Neuronal stem cell (in vitro differentiated cells): ENCODE results near the gene CELSR2.

Source experiments
- DNase-seq: peaks from one replicate; pipeline ENCODE4 v3.0.0-alpha.2; 2013; ENCODE audit warnings: low spot score
- H2AFZ ChIP-seq: one replicate; pipeline ENCODE4 v1.6.1; 2013; ENCODE audit warnings: mild to moderate bottlenecking, low read length, inconsistent platforms
- H2AK5ac ChIP-seq: 2 replicates; pipeline ENCODE4 v1.6.1; 2013; ENCODE audit warnings: low read depth, mild to moderate bottlenecking, inconsistent platforms, low read length, moderate library complexity, mixed read lengths
- H2BK120ac ChIP-seq: 2 replicates; pipeline ENCODE4 v1.6.1; 2013; ENCODE audit warnings: low read depth, mild to moderate bottlenecking, inconsistent platforms, low read length, moderate library complexity, mixed read lengths
- H2BK12ac ChIP-seq: one replicate; pipeline ENCODE4 v1.6.1; 2013; ENCODE audit warnings: low read length, inconsistent platforms
- H2BK15ac ChIP-seq: 2 replicates; pipeline ENCODE4 v1.6.1; 2013; ENCODE audit warnings: mild to moderate bottlenecking, low read length, inconsistent platforms, mixed read lengths
- H2BK5ac ChIP-seq: one replicate; pipeline ENCODE4 v1.6.1; 2013; ENCODE audit warnings: inconsistent platforms, mild to moderate bottlenecking, low read length, moderate library complexity
- H3K14ac ChIP-seq: one replicate; pipeline ENCODE4 v1.6.1; 2013; ENCODE audit warnings: low read length, inconsistent platforms
- H3K18ac ChIP-seq: 2 replicates; pipeline ENCODE4 v1.6.1; 2013; ENCODE audit warnings: low read length, inconsistent platforms
- H3K23ac ChIP-seq: 2 replicates; pipeline ENCODE4 v1.6.1; 2013; ENCODE audit warnings: low read depth, mild to moderate bottlenecking, mixed read lengths, low read length, inconsistent platforms; ENCODE audit not compliant: poor library complexity
- H3K27ac ChIP-seq: replicated peaks from 3 replicates; pipeline ENCODE4 v1.5.1; 2013; ENCODE audit warnings: low read length, inconsistent platforms
- H3K27me3 ChIP-seq, 3 experiments: 2 replicates each; pipeline ENCODE4 v1.6.1; 2013; ENCODE audit warnings: low read length in 3 of 3, mild to moderate bottlenecking in 2 of 3, inconsistent platforms in 1 of 3, low read depth in 1 of 3, mixed read lengths in 1 of 3, moderate library complexity in 1 of 3; ENCODE audit not compliant: control insufficient read depth in 3 of 3, insufficient read depth in 3 of 3
- H3K36me3 ChIP-seq, 2 donors: replicated peaks in 1 of 2; 2 replicates each; pipeline ENCODE4 v1.6.1; 2013; ENCODE audit warnings: low read length in 2 of 2; ENCODE audit not compliant: control insufficient read depth in 2 of 2, insufficient read depth in 2 of 2
- H3K4ac ChIP-seq: 2 replicates; pipeline ENCODE4 v1.6.1; 2013; ENCODE audit warnings: inconsistent platforms, mild to moderate bottlenecking, low read length, moderate library complexity
- H3K4me1 ChIP-seq, 2 donors: 1 replicate in 1 of 2; 2 replicates in 1 of 2; pipeline ENCODE4 v1.6.1; 2013; ENCODE audit warnings: low read length in 2 of 2, low read depth in 1 of 2; ENCODE audit not compliant: control insufficient read depth in 2 of 2, insufficient read depth in 1 of 2
- H3K4me2 ChIP-seq: one replicate; pipeline ENCODE4 v1.6.1; 2013; ENCODE audit warnings: mild to moderate bottlenecking, low read length, inconsistent platforms; ENCODE audit not compliant: insufficient read depth, poor library complexity, severe bottlenecking
- H3K4me3 ChIP-seq, 2 donors: 2 replicates each; pipeline ENCODE4 v1.5.1; 2013; ENCODE audit warnings: low read length in 2 of 2, mild to moderate bottlenecking in 2 of 2, inconsistent platforms in 1 of 2, moderate library complexity in 1 of 2
- H3K79me1 ChIP-seq: one replicate; pipeline ENCODE4 v1.6.1; 2013; ENCODE audit warnings: low read depth, mild to moderate bottlenecking, inconsistent platforms, low read length, moderate library complexity
- H3K9ac ChIP-seq: one replicate; pipeline ENCODE4 v1.6.1; 2013; ENCODE audit warnings: mild to moderate bottlenecking, low read depth, low read length, inconsistent platforms; ENCODE audit not compliant: poor library complexity
- H3K9me3 ChIP-seq, 2 donors: replicated peaks in 1 of 2; 2 replicates each; pipeline versions ENCODE3 to v1.6.1; 2013; ENCODE audit warnings: low read length in 2 of 2, mild to moderate bottlenecking in 2 of 2, inconsistent platforms in 1 of 2, low read depth in 1 of 2, mixed read lengths in 1 of 2, moderate library complexity in 1 of 2; ENCODE audit not compliant: control insufficient read depth in 2 of 2, insufficient read depth in 1 of 2
- H4K8ac ChIP-seq: one replicate; pipeline ENCODE4 v1.6.1; 2013; ENCODE audit warnings: low read depth, mild to moderate bottlenecking, inconsistent platforms, low read length, moderate library complexity
- H4K91ac ChIP-seq: one replicate; pipeline ENCODE4 v1.6.1; 2013; ENCODE audit warnings: low read length, low read depth, mild to moderate bottlenecking, inconsistent platforms; ENCODE audit not compliant: poor library complexity
- whole genome bisulfite sequencing, 2 donors: extraction: QIAGEN DNeasy Blood & Tissue Kit; methylation state at CpG; one replicate each; pipeline ENCODE4 v1.1.7; 2013; ENCODE audit warnings: missing lambda C conversion rate in 2 of 2, mixed read lengths in 1 of 2; ENCODE audit not compliant: insufficient read length in 2 of 2, insufficient replicate concordance in 1 of 2; ENCODE audit errors: extremely low coverage in 2 of 2; 5-methylcytosine and 5-hydroxymethylcytosine counted together

CELSR2 gene

DNA sequence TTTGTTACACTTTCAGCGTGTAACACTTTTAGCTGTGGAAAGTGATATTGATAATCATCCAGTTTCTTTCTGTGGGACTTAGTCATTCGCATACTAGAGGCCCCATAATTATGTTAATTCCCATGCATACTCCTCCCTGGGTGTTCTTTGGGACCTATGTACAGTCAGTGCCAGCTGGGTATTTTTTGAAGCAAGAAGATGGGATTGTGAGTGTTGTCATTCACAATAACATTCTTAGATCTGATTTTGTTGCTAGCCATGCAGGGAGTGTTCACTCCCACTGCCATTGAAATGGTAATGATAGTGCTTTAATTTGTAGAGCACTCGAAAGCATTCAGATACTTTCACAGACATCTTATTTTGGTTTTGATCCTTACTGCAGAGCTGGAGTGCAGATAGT is 24.0 kb upstream of the CELSR2 start:
- Histone ChIP-seq H3K27me3 (no peaks in the 10 kb centered on the region), H3K36me3 (peaks cover 0 to 75% of the 10 kb centered on the region in 2 donors), H4K91ac (no peak overlapping the region), H3K27ac (no peak overlapping the region), H3K4ac (no peak overlapping the region), H2BK15ac (no peak overlapping the region), H2AK5ac (no peak overlapping the region), H3K9me3 (peaks cover 0 to 15% of the 10 kb centered on the region in 2 donors), H3K9ac (no peak overlapping the region), H2BK5ac (no peak overlapping the region), H3K4me3 (no peak overlapping the region), H3K14ac (no peak overlapping the region), H3K18ac (no peak overlapping the region), H3K23ac (no peak overlapping the region), H4K8ac (no peak overlapping the region), H2BK12ac (no peak overlapping the region), H3K4me1 (peaks cover 11 to 30% of the 10 kb centered on the region in 2 donors), H2BK120ac (no peak overlapping the region), H3K79me1 (no peaks in the 10 kb centered on the region), H3K4me2 (no peak overlapping the region), H2AFZ (no peak overlapping the region)
- DNase-seq, result no peak
- WGBS, 2 donors, result no CpG with 5 or more reads among the region's 3 CpGs

DNA sequence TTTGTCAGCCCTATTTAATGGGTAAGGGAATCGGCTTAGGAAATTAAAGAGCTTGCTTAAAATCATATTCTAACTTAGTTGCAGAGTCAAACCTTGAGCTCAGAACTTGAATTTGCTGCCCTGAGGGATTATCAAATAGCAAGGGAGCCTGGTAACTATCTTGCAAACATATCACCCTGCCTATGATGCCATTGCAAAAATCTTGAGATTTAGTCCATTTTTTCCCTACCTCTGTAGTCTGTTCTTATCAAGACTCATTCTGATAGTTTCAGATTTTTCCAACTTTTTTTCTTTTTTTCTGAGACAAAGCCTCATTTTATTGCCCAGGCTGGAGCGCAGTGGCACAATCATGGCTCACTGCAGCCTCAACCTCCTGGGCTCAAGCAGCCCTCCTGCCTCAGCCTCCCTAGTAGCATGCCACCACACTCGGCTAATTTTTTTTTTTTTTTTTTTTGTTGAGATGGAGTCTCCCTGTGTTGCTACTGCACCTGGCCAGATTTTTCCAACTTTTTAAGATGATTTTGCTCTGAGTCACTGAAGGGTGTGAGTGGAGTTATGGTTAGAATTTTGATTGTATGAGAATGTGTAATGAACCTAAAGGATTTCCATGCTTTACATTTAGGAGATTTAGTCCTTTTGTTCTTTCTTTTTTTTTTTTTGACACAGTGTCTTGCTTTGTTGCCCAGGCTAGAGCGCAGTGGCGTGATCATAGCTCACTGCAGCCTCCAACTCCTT is 23.5 kb upstream of the CELSR2 start:
- Histone ChIP-seq H3K4me1 (peaks cover 16 to 35% of the 10 kb centered on the region in 2 donors), H3K79me1 (no peaks in the 10 kb centered on the region), H3K27ac (no peak overlapping the region), H3K4ac (no peak overlapping the region), H3K36me3 (peaks cover 0 to 78% of the 10 kb centered on the region in 2 donors), H3K27me3 (no peaks in the 10 kb centered on the region), H3K14ac (no peak overlapping the region), H3K9ac (no peak overlapping the region), H3K4me2 (no peak overlapping the region), H2BK120ac (no peak overlapping the region), H3K18ac (no peak overlapping the region), H2BK15ac (no peak overlapping the region), H2BK12ac (no peak overlapping the region), H3K4me3 (no peak overlapping the region), H2BK5ac (no peak overlapping the region), H2AFZ (no peak overlapping the region), H4K91ac (no peak overlapping the region), H3K9me3 (peaks cover 0 to 15% of the 10 kb centered on the region in 2 donors), H3K23ac (no peak overlapping the region), H4K8ac (no peak overlapping the region), H2AK5ac (no peak overlapping the region)
- WGBS, 2 donors, result no CpG with 5 or more reads among the region's 5 CpGs
- DNase-seq, result no peak

DNA sequence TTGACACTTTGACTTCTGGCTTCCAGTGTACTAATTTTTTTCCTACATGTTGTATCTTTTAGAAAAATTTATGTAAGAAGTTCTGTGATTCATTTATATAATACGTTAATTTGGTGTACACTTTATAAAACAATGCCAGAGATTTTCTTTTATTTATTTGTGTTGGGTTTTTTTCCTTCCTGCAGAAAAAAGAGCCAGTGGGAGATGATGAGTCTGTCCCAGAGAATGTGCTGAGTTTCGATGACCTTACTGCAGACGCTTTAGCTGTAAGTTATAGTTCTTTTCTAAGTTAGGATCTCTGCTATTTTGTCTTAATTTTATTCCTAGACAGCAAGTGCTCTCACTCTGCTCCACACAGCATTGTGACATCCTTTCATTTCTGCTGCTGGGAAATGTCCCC is 21.2 kb upstream of the CELSR2 start:
- Histone ChIP-seq H3K27me3 (no peaks in the 10 kb centered on the region), H4K8ac (no peak overlapping the region), H2AK5ac (no peak overlapping the region), H3K27ac (peak overlapping the region; percentile 24), H2BK12ac (no peak overlapping the region), H3K23ac (no peak overlapping the region), H3K14ac (no peak overlapping the region), H3K4ac (no peak overlapping the region), H4K91ac (no peak overlapping the region), H3K18ac (no peak overlapping the region), H3K4me1 (peaks cover 25 to 35% of the 10 kb centered on the region in 2 donors), H3K36me3 (peaks cover 9 to 81% of the 10 kb centered on the region in 2 donors), H3K79me1 (no peaks in the 10 kb centered on the region), H3K4me3 (no peak overlapping the region), H2BK5ac (no peak overlapping the region), H2BK120ac (no peak overlapping the region), H2BK15ac (no peak overlapping the region), H3K9me3 (peaks cover 0 to 10% of the 10 kb centered on the region in 2 donors), H3K4me2 (no peak overlapping the region), H3K9ac (no peak overlapping the region), H2AFZ (no peak overlapping the region)
- no peak for DNase-seq
- no CpG with 5 or more reads among the region's 3 CpGs for WGBS, 2 donors

DNA sequence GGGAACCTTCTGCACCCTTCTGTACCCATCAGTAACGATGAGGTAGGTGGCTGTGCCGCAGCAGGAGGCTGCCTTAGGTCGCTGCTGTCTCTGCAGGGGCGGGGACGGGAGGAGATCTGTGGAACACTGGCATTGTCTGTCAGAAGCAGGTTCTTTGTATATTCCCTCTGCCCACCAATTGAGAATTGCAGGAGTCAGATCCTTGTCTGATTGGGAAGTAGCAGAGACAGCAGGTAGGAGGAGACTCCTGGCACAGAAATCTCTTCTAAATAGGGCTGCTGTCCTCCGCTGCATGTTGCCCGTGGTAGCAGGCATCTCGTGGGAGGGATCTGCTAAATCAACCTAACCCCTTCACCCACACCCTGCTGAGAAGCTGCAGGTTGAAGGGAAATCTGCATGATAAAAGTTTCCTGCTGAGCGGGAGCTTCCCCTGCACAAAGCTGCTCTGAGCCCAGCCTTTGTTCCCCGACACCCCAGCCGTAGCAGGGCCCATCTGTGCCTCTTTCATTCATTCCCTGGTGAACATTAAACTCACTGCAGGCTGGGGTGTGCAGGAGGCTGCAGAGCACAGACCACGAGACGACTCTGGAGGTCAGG is 19.7 kb upstream of the CELSR2 start:
- no peak overlapping the region for H4K91ac ChIP-seq
- no peak overlapping the region for H2BK15ac ChIP-seq
- peaks cover 13 to 81% of the 10 kb centered on the region in 2 donors for H3K36me3 ChIP-seq
- H3K14ac ChIP-seq, result no peak overlapping the region
- H3K4me3 ChIP-seq, result no peak overlapping the region
- no peak overlapping the region for H2AK5ac ChIP-seq
- no peak overlapping the region for H2AFZ ChIP-seq
- H3K18ac ChIP-seq, result peak overlapping the region; percentile 29
- H3K27me3 ChIP-seq, result no peaks in the 10 kb centered on the region
- H4K8ac ChIP-seq, result no peak overlapping the region
- no peak overlapping the region for H2BK12ac ChIP-seq
- H2BK5ac ChIP-seq, result no peak overlapping the region
- peak overlapping the region; percentile 39 for H3K4me2 ChIP-seq
- peak overlapping the region; percentile 94 for H3K27ac ChIP-seq
- peaks cover 0 to 10% of the 10 kb centered on the region in 2 donors for H3K9me3 ChIP-seq
- H3K9ac ChIP-seq, result no peak overlapping the region
- WGBS, 2 donors, result no CpG with 5 or more reads among the region's 13 CpGs
- no peak overlapping the region for H3K4ac ChIP-seq
- peaks cover 25 to 35% of the 10 kb centered on the region in 2 donors for H3K4me1 ChIP-seq
- no peaks in the 10 kb centered on the region for H3K79me1 ChIP-seq
- peak; percentile 94 for DNase-seq
- H2BK120ac ChIP-seq, result peak overlapping the region; percentile 12
- no peak overlapping the region for H3K23ac ChIP-seq
